ENCODE data around the gene LCE1B. TPM values are rescaled to one million over a fixed set of nuclear protein-coding genes. Genes with fewer than 3 reads are reported as not detected.
A peak's percentile ranks its signal among the peaks of the same experiment; 100 is the strongest.

The LCE1B gene
- total RNA-seq, 6 experiments from 2014 or later, result not detected

GRCh38 chr1:152777510-152778137 is 34.1 kb upstream of the LCE1B start:
- intact Hi-C loops (cut with DNase I), result no loop called here
- no peaks in the 10 kb centered on the region for H3K4me1 ChIP-seq
- no peak overlapping the region for H3K27ac ChIP-seq
- no peak for DNase-seq
- TF ChIP-seq, protein P1, sequence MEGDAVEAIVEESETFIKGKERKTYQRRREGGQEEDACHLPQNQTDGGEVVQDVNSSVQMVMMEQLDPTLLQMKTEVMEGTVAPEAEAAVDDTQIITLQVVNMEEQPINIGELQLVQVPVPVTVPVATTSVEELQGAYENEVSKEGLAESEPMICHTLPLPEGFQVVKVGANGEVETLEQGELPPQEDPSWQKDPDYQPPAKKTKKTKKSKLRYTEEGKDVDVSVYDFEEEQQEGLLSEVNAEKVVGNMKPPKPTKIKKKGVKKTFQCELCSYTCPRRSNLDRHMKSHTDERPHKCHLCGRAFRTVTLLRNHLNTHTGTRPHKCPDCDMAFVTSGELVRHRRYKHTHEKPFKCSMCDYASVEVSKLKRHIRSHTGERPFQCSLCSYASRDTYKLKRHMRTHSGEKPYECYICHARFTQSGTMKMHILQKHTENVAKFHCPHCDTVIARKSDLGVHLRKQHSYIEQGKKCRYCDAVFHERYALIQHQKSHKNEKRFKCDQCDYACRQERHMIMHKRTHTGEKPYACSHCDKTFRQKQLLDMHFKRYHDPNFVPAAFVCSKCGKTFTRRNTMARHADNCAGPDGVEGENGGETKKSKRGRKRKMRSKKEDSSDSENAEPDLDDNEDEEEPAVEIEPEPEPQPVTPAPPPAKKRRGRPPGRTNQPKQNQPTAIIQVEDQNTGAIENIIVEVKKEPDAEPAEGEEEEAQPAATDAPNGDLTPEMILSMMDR (IDR thresholded peaks at IDR 0.05), result peak in 1 of 4 donors; percentile 13
- TF ChIP-seq POLR2A (IDR thresholded peaks at IDR 0.05), result no peak
- ATAC-seq, result no peak
- H3K36me3 ChIP-seq, result no peaks in the 10 kb centered on the region
- WGBS (ENCODE audit: insufficient coverage, low coverage, low lambda C conversion rate, missing lambda C conversion rate), result 17% methylated on average over 3 of the region's 4 CpGs
- H3K27me3 ChIP-seq, result no peaks in the 10 kb centered on the region
- H3K9me3 ChIP-seq, result no peaks in the 10 kb centered on the region
- H3K4me3 ChIP-seq, result no peak overlapping the region

- intact Hi-C loops (cut with DNase I), result no loop called here
- no peaks in the 10 kb centered on the region for H3K27me3 ChIP-seq
- ATAC-seq (no peak), DNase-seq (no peak)
- no peaks in the 10 kb centered on the region for H3K36me3 ChIP-seq
- WGBS (ENCODE audit: insufficient coverage, low coverage, low lambda C conversion rate, missing lambda C conversion rate), result 33% methylated on average over 2 of the region's 2 CpGs
- H3K27ac ChIP-seq, result no peak overlapping the region
- no peaks in the 10 kb centered on the region for H3K4me1 ChIP-seq
- no peaks in the 10 kb centered on the region for H3K9me3 ChIP-seq
- no peak for TF ChIP-seq POLR2A (IDR thresholded peaks at IDR 0.05)
- TF ChIP-seq, protein P1 (IDR thresholded peaks at IDR 0.05), result no peak
- no peak overlapping the region for H3K4me3 ChIP-seq
These were observed 28.7 kb upstream of the LCE1B start for GRCh38 chr1:152783095-152783494.

DNA sequence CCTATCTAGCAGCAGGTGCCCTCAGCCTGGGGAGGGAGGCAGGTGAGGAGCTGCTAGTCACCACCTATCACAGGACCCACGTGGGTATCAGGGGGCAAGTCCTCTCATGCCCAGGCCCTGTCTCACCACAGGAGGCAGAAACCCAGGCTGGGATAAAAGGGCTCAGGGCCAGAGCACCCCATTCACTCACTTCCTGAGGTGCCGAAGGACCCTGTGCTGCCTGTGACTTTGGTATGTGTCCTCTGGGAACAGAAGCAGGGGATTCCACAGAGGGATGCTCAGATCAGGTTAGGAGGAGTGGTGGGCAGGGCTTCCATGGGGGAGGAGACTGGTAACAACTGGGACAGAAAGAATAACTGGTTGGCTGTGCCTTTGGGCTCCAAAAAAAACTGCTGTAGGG is 25.7 kb upstream of the LCE1B start, which contains the start of gene LCE1E:
TSS of gene LCE1E (plus strand) at position 181 of the 400 bp plus-strand sequence. CDS start 1,043 bp downstream, outside the sequence.
- Histone ChIP-seq H3K27ac (no peak within 1 kb of the TSS), H3K4me3 (no peak within 1 kb of the TSS), H3K4me1 (no peaks in the 10 kb centered on the region), H3K36me3 (no peaks in the 10 kb centered on the region), H3K9me3 (no peaks in the 10 kb centered on the region), H3K27me3 (no peaks in the 10 kb centered on the region)
- no peak for DNase-seq
- TF ChIP-seq, protein P1 (IDR thresholded peaks at IDR 0.05), result no peak
- no peak for TF ChIP-seq POLR2A (IDR thresholded peaks at IDR 0.05)
- 27% methylated on average over 2 of the region's 2 CpGs for WGBS (ENCODE audit: insufficient coverage, low coverage, low lambda C conversion rate, missing lambda C conversion rate)
- no peak for ATAC-seq
- intact Hi-C loops (cut with DNase I), result no loop called here

- intact Hi-C loops (cut with DNase I), result no loop called here
These were observed 16.1 kb upstream of the LCE1B start for GRCh38 chr1:152795686-152796085.

More at GRCh38 chr1:152795686-152796085, 16.1 kb upstream of the LCE1B start:
- WGBS (ENCODE audit: insufficient coverage, low coverage, low lambda C conversion rate, missing lambda C conversion rate), result 44% methylated on average over 4 of the region's 4 CpGs
- Histone ChIP-seq H3K27ac (no peak overlapping the region), H3K9me3 (no peaks in the 10 kb centered on the region), H3K4me3 (no peak overlapping the region), H3K27me3 (no peaks in the 10 kb centered on the region), H3K4me1 (no peaks in the 10 kb centered on the region), H3K36me3 (no peaks in the 10 kb centered on the region)
- DNase-seq (no peak), ATAC-seq (no peak)
- TF ChIP-seq, protein P1 (IDR thresholded peaks at IDR 0.05), result no peak
- no peak for TF ChIP-seq POLR2A (IDR thresholded peaks at IDR 0.05)

Data from right lobe of liver (tissue), 6 donors.